Loucy (cell line): ENCODE data around the gene TNP2.

Experiments used
- CTCF ChIP-seq: fragments of 200-600 bp; sonication (generic); conservative IDR thresholded peaks from 2 replicates; pipeline ENCODE4 v1.5.1; 2014; ENCODE audit warnings: mild to moderate bottlenecking, antibody characterized with exemption, low read length
- EZH2phosphoT487 ChIP-seq: fragments of 200-600 bp; IDR thresholded peaks from 2 replicates; pipeline ENCODE4 v1.6.1; 2018; ENCODE audit warnings: antibody characterized with exemption, mild to moderate bottlenecking, moderate library complexity, borderline replicate concordance

GRCh38 chr16:11313493-11314308, 44.6 kb upstream of the TNP2 start:
- no peak for TF ChIP-seq CTCF
- TF ChIP-seq EZH2phosphoT487: no peak
